Measurements from ENCODE around the gene LILRB3.

DNA sequence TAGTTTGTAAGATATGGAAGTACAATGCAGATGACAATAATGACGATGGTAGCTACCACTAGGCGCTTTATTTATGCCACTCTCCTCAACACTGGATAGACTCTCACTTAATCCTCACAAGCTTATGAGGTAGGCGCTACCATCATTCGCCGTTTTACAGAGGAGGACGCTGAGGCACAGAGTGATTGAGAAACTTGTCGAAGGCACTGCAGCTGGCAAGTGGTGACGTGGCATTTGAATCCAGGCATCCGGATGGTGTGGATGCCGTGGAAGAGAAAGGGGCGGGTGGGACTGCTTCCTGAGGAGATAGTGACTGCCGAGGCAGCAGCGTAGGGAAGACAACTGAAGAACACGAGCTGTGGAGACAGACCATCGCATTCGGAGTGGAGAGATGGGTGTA lies 23.4 kb downstream of the LILRB3 start:
- no peak for TF ChIP-seq CTCF (IDR thresholded peaks at IDR 0.05)
- no peak for TF ChIP-seq POLR2A (IDR thresholded peaks at IDR 0.05)
- TF ChIP-seq EP300 (IDR thresholded peaks at IDR 0.05), result no peak

All from ovary (tissue), 3 donors.